WERI-Rb-1 (cell line): Measurements from ENCODE around the gene LLCFC1.

ENCODE experiments used
- DNase-seq: peaks from one replicate; pipeline ENCODE4 v3.0.0-alpha.2; 2020
- H3K27ac ChIP-seq: fragments of 250-450 bp; sonication (Bioruptor Pico); 2 replicates; pipeline ENCODE4 v1.5.1; 2020; ENCODE audit warnings: mild to moderate bottlenecking, moderate library complexity
- H3K27me3 ChIP-seq: fragments of 250-450 bp; sonication (Bioruptor Pico); 2 replicates; pipeline ENCODE4 v1.5.1; 2021; ENCODE audit warnings: mild to moderate bottlenecking, low read depth, moderate library complexity; ENCODE audit not compliant: insufficient read depth, severe bottlenecking
- H3K36me3 ChIP-seq: fragments of 250-450 bp; sonication (Bioruptor Pico); 2 replicates; pipeline ENCODE4 v1.5.1; 2020; ENCODE audit warnings: mild to moderate bottlenecking, moderate library complexity
- H3K4me3 ChIP-seq: 2 replicates; pipeline ENCODE4 v1.5.1; 2011; ENCODE audit warnings: low read depth, mild to moderate bottlenecking, control low read depth, low read length
- H3K9me3 ChIP-seq: fragments of 250-450 bp; sonication (Bioruptor Pico); 2 replicates; pipeline ENCODE4 v1.5.1; 2021; ENCODE audit warnings: mild to moderate bottlenecking, moderate library complexity; ENCODE audit not compliant: severe bottlenecking
- TF ChIP-seq, protein P1 (sequence below): IDR thresholded peaks from 2 replicates; pipeline ENCODE4 v1.5.1; 2011; ENCODE audit warnings: low read depth, mild to moderate bottlenecking, control low read depth, inconsistent platforms, low read length

The LLCFC1 gene

DNA sequence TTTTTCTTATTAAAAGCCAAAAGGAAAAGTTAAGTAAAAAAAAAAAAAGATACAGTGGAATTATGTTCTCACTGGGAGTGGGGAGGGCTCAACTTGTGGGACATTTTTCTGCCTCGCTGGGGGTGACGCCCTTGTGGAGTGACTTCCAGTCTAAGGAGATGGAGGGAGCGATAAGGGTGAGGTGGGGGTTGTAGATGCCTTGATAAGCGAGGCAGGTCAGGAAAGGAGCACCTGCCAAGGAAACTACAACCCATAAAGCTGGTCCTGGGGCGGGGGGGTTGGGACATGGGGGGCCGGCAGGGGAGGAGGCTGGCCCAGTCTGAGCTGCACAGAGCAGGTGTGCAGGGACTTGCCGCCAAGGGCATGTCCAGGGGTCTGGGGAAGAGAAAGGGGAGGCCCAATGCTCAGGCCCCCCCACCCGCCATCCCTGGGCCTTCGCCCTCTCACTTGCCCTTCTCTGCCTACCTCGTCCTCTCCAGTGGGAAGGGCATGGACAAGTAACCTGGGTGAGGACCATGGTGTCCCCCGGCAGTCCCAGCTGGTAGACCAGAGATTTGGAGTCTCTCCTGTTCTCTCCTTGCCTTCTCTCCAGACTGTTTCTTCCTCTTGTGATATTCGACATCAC lies 3.2 kb upstream of the LLCFC1 start:
- Histone ChIP-seq H3K27me3 (no peaks in the 10 kb centered on the region), H3K9me3 (no peaks in the 10 kb centered on the region), H3K4me3 (no peak overlapping the region), H3K27ac (no peak overlapping the region), H3K36me3 (no peaks in the 10 kb centered on the region)
- TF ChIP-seq, protein P1, sequence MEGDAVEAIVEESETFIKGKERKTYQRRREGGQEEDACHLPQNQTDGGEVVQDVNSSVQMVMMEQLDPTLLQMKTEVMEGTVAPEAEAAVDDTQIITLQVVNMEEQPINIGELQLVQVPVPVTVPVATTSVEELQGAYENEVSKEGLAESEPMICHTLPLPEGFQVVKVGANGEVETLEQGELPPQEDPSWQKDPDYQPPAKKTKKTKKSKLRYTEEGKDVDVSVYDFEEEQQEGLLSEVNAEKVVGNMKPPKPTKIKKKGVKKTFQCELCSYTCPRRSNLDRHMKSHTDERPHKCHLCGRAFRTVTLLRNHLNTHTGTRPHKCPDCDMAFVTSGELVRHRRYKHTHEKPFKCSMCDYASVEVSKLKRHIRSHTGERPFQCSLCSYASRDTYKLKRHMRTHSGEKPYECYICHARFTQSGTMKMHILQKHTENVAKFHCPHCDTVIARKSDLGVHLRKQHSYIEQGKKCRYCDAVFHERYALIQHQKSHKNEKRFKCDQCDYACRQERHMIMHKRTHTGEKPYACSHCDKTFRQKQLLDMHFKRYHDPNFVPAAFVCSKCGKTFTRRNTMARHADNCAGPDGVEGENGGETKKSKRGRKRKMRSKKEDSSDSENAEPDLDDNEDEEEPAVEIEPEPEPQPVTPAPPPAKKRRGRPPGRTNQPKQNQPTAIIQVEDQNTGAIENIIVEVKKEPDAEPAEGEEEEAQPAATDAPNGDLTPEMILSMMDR = no peak
- no peak for DNase-seq

DNA sequence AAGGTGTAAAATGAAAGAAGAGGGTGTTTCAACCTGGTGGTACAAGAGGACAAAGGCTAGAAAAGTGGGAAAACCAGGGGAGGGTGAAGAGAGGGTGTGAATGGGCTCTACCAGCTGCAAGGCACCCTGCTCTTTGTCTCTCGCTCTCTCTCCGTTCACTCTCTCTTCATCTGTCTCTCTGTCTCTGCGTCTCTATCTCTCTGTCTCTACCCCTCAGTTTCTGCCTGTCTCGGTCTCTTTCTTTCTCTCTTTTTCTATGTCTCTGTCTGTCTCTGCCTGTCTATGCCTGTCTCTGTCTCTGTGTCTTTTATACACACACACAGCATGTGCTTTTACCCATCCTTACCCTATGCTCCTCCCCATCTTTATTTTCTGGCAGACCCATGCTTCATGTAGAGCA lies 673 bp upstream of the LLCFC1 start:
- TF ChIP-seq, protein P1 = no peak
- Histone ChIP-seq H3K4me3 (no peak overlapping the region), H3K36me3 (no peaks in the 10 kb centered on the region), H3K9me3 (no peaks in the 10 kb centered on the region), H3K27me3 (no peaks in the 10 kb centered on the region), H3K27ac (no peak overlapping the region)
- no peak for DNase-seq

DNA sequence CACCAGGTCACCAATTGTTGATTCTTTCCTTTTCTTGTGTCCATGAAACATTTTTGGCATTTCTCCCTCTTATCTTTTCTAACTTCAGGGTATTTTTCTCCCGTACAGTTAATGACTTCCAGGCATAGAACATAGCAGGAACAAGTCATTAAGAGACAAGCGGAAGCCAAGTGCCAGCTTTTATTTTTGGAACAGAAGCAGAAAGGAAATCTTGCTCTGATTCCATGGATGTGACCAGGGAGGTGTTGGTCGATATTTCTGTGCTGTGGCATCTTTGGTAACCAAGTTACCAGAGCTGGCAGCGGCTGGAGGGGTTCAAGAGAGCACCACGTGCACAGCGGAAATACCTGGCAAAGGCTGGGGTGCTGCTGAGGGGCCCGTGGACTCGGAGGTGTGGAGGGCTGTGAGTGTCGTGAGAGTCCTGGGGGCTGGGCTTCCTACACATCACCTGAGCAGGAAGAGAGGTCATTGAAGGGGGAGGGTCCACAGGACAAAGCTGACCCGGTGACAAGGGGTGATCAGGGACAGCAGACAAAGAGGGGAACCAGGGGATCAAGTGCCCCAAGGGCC lies 1.8 kb downstream of the LLCFC1 start:
- no peaks in the 10 kb centered on the region for H3K36me3 ChIP-seq
- no peaks in the 10 kb centered on the region for H3K27me3 ChIP-seq
- no peak overlapping the region for H3K27ac ChIP-seq
- no peaks in the 10 kb centered on the region for H3K9me3 ChIP-seq
- DNase-seq = no peak
- no peak overlapping the region for H3K4me3 ChIP-seq
- TF ChIP-seq, protein P1 = no peak

DNA sequence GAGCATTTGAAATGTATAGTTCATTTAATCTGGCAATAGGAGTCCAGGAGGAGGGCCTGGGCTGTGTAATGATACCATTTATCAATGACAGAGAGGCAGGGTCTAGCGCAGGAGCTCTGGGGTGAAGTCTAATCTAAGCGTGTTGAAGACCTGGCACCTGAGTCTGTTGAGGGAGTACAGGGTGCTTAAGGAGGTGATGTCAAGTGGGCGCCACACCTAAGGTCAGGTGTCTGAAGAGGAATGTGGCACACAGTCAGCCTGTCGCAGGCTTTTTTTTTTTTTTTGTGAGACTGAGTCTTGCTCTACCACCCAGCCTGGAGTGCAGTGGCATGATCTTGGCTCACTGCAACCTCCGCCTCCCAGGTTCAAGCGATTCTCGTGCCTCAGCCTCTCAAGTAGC lies 2.3 kb downstream of the LLCFC1 start:
- TF ChIP-seq, protein P1 = no peak
- no peaks in the 10 kb centered on the region for H3K36me3 ChIP-seq
- H3K4me3 ChIP-seq = no peak overlapping the region
- H3K9me3 ChIP-seq = no peaks in the 10 kb centered on the region
- H3K27me3 ChIP-seq = no peaks in the 10 kb centered on the region
- DNase-seq = no peak
- H3K27ac ChIP-seq = no peak overlapping the region

DNA sequence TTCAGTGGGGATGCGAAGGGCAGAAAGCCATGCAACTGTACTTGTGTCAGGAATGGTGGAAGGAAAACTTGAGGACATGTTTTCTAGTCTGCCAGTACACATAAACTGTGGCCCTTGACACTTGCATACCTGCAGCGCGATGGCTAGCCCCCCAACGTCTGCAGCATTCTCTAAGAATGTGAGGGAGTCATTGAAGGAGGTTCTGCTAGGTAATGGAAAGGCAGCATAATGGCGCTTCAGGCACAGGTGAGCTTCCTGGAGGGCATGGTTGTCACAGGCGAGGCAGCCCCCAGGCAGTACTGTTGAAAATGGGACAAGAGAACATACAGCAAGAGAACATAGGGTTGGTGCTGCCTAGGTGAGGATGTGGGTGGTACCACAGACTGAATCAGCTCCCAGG lies 3.5 kb downstream of the LLCFC1 start:
- no peak for DNase-seq
- Histone ChIP-seq H3K36me3 (no peaks in the 10 kb centered on the region), H3K4me3 (no peak overlapping the region), H3K9me3 (no peaks in the 10 kb centered on the region), H3K27me3 (no peaks in the 10 kb centered on the region), H3K27ac (no peak overlapping the region)
- TF ChIP-seq, protein P1 = no peak

DNA sequence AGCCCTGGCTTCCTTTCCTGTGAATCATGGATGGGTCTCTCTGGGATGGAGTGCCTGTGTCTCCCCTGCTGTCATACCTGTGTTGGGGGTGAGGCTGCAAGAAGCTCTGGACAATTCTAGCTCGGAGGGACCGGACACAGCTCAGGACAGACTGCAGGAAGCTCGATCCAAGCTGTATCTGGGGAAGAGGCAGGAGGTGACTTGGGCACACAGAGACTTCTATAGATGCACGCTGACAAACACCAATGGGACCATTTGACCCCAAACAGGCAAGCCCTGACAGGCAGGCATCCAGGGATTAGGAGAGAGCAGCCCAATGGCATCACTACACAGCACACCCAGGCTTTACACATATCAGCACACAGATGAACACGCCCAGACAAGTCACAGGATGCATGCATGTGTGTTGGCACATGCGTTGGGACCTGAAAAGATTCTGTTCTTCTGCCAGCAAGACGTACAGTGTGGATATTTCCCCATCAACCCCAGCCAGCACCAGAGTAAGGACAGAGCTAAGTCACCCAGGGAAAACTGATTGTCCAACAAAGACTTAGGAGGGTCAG lies 4.5 kb downstream of the LLCFC1 start:
- peak; percentile 45 for DNase-seq
- TF ChIP-seq, protein P1 = no peak
- H3K27ac ChIP-seq = peak overlapping the region; percentile 37
- H3K36me3 ChIP-seq = no peaks in the 10 kb centered on the region
- H3K4me3 ChIP-seq = no peak overlapping the region
- H3K9me3 ChIP-seq = no peaks in the 10 kb centered on the region
- H3K27me3 ChIP-seq = no peaks in the 10 kb centered on the region
